CD4-positive, alpha-beta T cell treated with Interleukin-10 for 1 hour (primary cell): ENCODE data around the gene ECEL1.
"Not testable (repeated sequence)": the region's sequence is repeated elsewhere in the genome, so short reads cannot be mapped to it uniquely, and the experiment has no call there.

Source experiments
- DNase-seq: peaks from one replicate; pipeline ENCODE4 v3.0.0-alpha.2; 2020

The ECEL1 gene

GRCh38 chr2:232487385-232488096 lies at the start of gene ECEL1:
Gene ECEL1 (minus strand): TSS chr2:232487834. CDS start chr2:232486653, 1,181 bp downstream.
- DNase-seq: no peak

- no peak for DNase-seq
Measured at GRCh38 chr2:232537079-232537478, 49.4 kb upstream of the ECEL1 start.

GRCh38 chr2:232535761-232536530 lies 48.3 kb upstream of the ECEL1 start:
- DNase-seq: no peak

GRCh38 chr2:232534940-232535651 lies 47.5 kb upstream of the ECEL1 start:
- DNase-seq: no peak

GRCh38 chr2:232533944-232534710 lies 46.5 kb upstream of the ECEL1 start:
- no peak for DNase-seq

GRCh38 chr2:232532821-232533220 lies 45.2 kb upstream of the ECEL1 start:
- DNase-seq: not testable (repeated sequence)

- no peak for DNase-seq
Measured at GRCh38 chr2:232532419-232532818, 44.8 kb upstream of the ECEL1 start.

- no peak for DNase-seq
Measured at GRCh38 chr2:232530626-232531260, 43.1 kb upstream of the ECEL1 start.

GRCh38 chr2:232529806-232530547 lies 42.3 kb upstream of the ECEL1 start:
- DNase-seq: no peak

GRCh38 chr2:232528746-232529460 lies 41.3 kb upstream of the ECEL1 start:
- no peak for DNase-seq

GRCh38 chr2:232527905-232528470 lies 40.4 kb upstream of the ECEL1 start:
- no peak for DNase-seq

- no peak for DNase-seq
Measured at GRCh38 chr2:232526372-232526941, 38.8 kb upstream of the ECEL1 start.

GRCh38 chr2:232525791-232526371 lies 38.2 kb upstream of the ECEL1 start, which contains the start of gene CHRND:
Gene CHRND (plus strand): TSS chr2:232526160. CDS start chr2:232526216, 56 bp downstream.
- DNase-seq: no peak

- no peak for DNase-seq
Measured at GRCh38 chr2:232525199-232525598, 37.6 kb upstream of the ECEL1 start.

GRCh38 chr2:232524771-232525170 lies 37.1 kb upstream of the ECEL1 start:
- DNase-seq: no peak

GRCh38 chr2:232523682-232524597 lies 36.3 kb upstream of the ECEL1 start:
- DNase-seq: peak; percentile 12

GRCh38 chr2:232523402-232523681 lies 35.7 kb upstream of the ECEL1 start:
- no peak for DNase-seq

- no peak for DNase-seq
Measured at GRCh38 chr2:232522623-232523401, 35.2 kb upstream of the ECEL1 start.
